Caco-2 (cell line): ENCODE data around the gene HOXA5. TPM values are rescaled to one million over a fixed set of nuclear protein-coding genes. Genes with fewer than 3 reads are reported as not detected.

Source experiments
- BruUV-seq: library from RNA; stranded (reverse); fragments of 400-500 nt; replicated peaks from 2 replicates; lab custom pipeline; 2021; lab: Mats Ljungman, UMichigan
- CTCF ChIA-PET: fragments of 300-600 bp; sonication (Branson Sonifier 250); formaldehyde crosslinking; loops from one replicate; lab custom pipeline; 2022; ENCODE audit warnings: antibody characterized with exemption; lab: Charles Lee
- POLR2A ChIA-PET: fragments of 300-600 bp; sonication (Branson Sonifier 250); formaldehyde crosslinking; loops from one replicate; lab custom pipeline; 2022; ENCODE audit warnings: antibody characterized with exemption; lab: Charles Lee
- DNase-seq, 2 experiments: peaks; one replicate each; pipeline versions ENCODE4 v3.0.0 to v3.0.0-alpha.2; 2020 to 2022
- H3K27me3 ChIP-seq: replicated peaks from 2 replicates; pipeline ENCODE4 v1.6.0; 2011; ENCODE audit warnings: low read length; ENCODE audit not compliant: control insufficient read depth, insufficient read depth
- H3K36me3 ChIP-seq: 2 replicates; pipeline ENCODE4 v1.5.1; 2011; ENCODE audit warnings: low read length; ENCODE audit not compliant: control insufficient read depth, insufficient read depth
- H3K4me1 ChIP-seq: fragments of 250-450 bp; sonication (Bioruptor Pico); 2 replicates; pipeline ENCODE4 v1.5.1; 2020; ENCODE audit warnings: mild to moderate bottlenecking
- H3K4me3 ChIP-seq: 2 replicates; pipeline ENCODE4 v1.5.1; 2011; ENCODE audit warnings: low read depth, mild to moderate bottlenecking, control low read depth, low read length
- H3K9me3 ChIP-seq: fragments of 250-450 bp; sonication (Bioruptor Pico); 2 replicates; pipeline ENCODE4 v1.5.1; 2020; ENCODE audit warnings: mild to moderate bottlenecking, moderate library complexity
- H3K27ac Mint-ChIP-seq: one replicate; pipeline ENCODE4 v1.8.0; 2022; ENCODE audit warnings: mixed read lengths; ENCODE audit not compliant: unreplicated experiment
- H3K27me3 Mint-ChIP-seq: one replicate; pipeline ENCODE4 v1.8.0; 2022; ENCODE audit warnings: mixed read lengths; ENCODE audit not compliant: insufficient read depth, unreplicated experiment
- H3K36me3 Mint-ChIP-seq: one replicate; pipeline ENCODE4 v1.8.0; 2022; ENCODE audit warnings: mild to moderate bottlenecking, mixed read lengths; ENCODE audit not compliant: insufficient read depth, unreplicated experiment
- H3K4me1 Mint-ChIP-seq: one replicate; pipeline ENCODE4 v1.8.0; 2022; ENCODE audit warnings: low read depth, mixed read lengths; ENCODE audit not compliant: unreplicated experiment
- H3K4me3 Mint-ChIP-seq: one replicate; pipeline ENCODE4 v1.8.0; 2022; ENCODE audit warnings: mild to moderate bottlenecking, moderate library complexity, mixed read lengths; ENCODE audit not compliant: unreplicated experiment
- H3K9me3 Mint-ChIP-seq: one replicate; pipeline ENCODE4 v1.8.0; 2022; ENCODE audit warnings: mixed read lengths; ENCODE audit not compliant: unreplicated experiment
- CTCF ChIP-seq, 2 experiments: fragments of 200-600 bp in 1 of 2; IDR thresholded peaks; 1 replicate in 1 of 2; 2 replicates in 1 of 2; pipeline versions ENCODE4 v1.5.1 to v1.8.0; 2011 to 2022; ENCODE audit warnings: antibody characterized with exemption in 1 of 2, control low read depth in 1 of 2, inconsistent platforms in 1 of 2, low read depth in 1 of 2, low read length in 1 of 2, mild to moderate bottlenecking in 1 of 2, moderate library complexity in 1 of 2; ENCODE audit not compliant: insufficient read depth in 1 of 2, severe bottlenecking in 1 of 2, unreplicated experiment in 1 of 2
- intact Hi-C: fragments of 100-400 bp; cut with micrococcal nuclease; formaldehyde crosslinking; loops from one replicate; pipeline ENCODE4 v1.10.0; 2022; ENCODE audit not compliant: unreplicated experiment
- total RNA-seq: library from RNA; stranded (reverse); gene quantifications from 2 replicates; pipeline ENCODE4 v1.2.3, GENCODE V29; 2022

HOXA5 gene
- total RNA-seq, 1 experiment from 2014 or later: 4.9 TPM

GRCh38 chr7:27137640-27138315 is 5.7 kb downstream of the HOXA5 start:
- BruUV-seq: no TSS peak
- H3K4me1 ChIP-seq: peaks cover 23% of the 10 kb centered on the region
- H3K36me3 Mint-ChIP-seq: peaks cover 5% of the 10 kb centered on the region
- H3K4me3 ChIP-seq: no peak overlapping the region
- H3K27ac Mint-ChIP-seq: no peak overlapping the region
- H3K9me3 Mint-ChIP-seq: no peaks in the 10 kb centered on the region
- intact Hi-C loops: no loop called here
- H3K27me3 ChIP-seq: no peaks in the 10 kb centered on the region
- ChIA-PET POLR2A (no interaction called here), CTCF (no interaction called here)
- TF ChIP-seq CTCF (IDR thresholded peaks at IDR 0.05; ENCODE audit: insufficient read depth in 1 of 2, low read depth in 1 of 2, low read length in 1 of 2, severe bottlenecking in 1 of 2, unreplicated experiment in 1 of 2): no peak
- peaks cover 16% of the 10 kb centered on the region for H3K4me1 Mint-ChIP-seq
- no peaks in the 10 kb centered on the region for H3K36me3 ChIP-seq
- no peak overlapping the region for H3K4me3 Mint-ChIP-seq
- no peak for DNase-seq
- H3K9me3 ChIP-seq: no peaks in the 10 kb centered on the region
- H3K27me3 Mint-ChIP-seq: no peaks in the 10 kb centered on the region

- H3K4me1 Mint-ChIP-seq: peaks cover 19% of the 10 kb centered on the region
- H3K9me3 ChIP-seq: no peaks in the 10 kb centered on the region
- H3K27ac Mint-ChIP-seq: no peak overlapping the region
- H3K4me3 ChIP-seq: no peak overlapping the region
- no peaks in the 10 kb centered on the region for H3K9me3 Mint-ChIP-seq
- POLR2A ChIA-PET: no interaction called here
- no peak for TF ChIP-seq CTCF (IDR thresholded peaks at IDR 0.05; ENCODE audit: insufficient read depth in 1 of 2, low read depth in 1 of 2, low read length in 1 of 2, severe bottlenecking in 1 of 2, unreplicated experiment in 1 of 2)
- intact Hi-C loops: no loop called here
- H3K4me1 ChIP-seq: peaks cover 28% of the 10 kb centered on the region
- CTCF ChIA-PET: interaction anchor here (0.7 kb wide), 1 partner anchor 47 kb away, joined by 3 read pairs; no protein-coding TSS in a partner anchor
- H3K4me3 Mint-ChIP-seq: no peak overlapping the region
- no peaks in the 10 kb centered on the region for H3K36me3 Mint-ChIP-seq
- no peaks in the 10 kb centered on the region for H3K27me3 Mint-ChIP-seq
- no peaks in the 10 kb centered on the region for H3K36me3 ChIP-seq
- DNase-seq: no peak
- H3K27me3 ChIP-seq: no peaks in the 10 kb centered on the region
- BruUV-seq: no TSS peak
Observed at GRCh38 chr7:27134392-27134791, 9.1 kb downstream of the HOXA5 start.

- peaks cover 27% of the 10 kb centered on the region for H3K4me1 Mint-ChIP-seq
Observed at GRCh38 chr7:27133409-27134231, 9.9 kb downstream of the HOXA5 start.

More at GRCh38 chr7:27133409-27134231, 9.9 kb downstream of the HOXA5 start:
- intact Hi-C loops: no loop called here
- Mint-ChIP-seq H3K27me3 (no peaks in the 10 kb centered on the region), H3K4me3 (no peak overlapping the region), H3K36me3 (no peaks in the 10 kb centered on the region), H3K27ac (no peak overlapping the region), H3K9me3 (no peaks in the 10 kb centered on the region)
- ChIA-PET POLR2A (no interaction called here), CTCF (interaction anchor here (0.7 to 0.8 kb wide), 2 partner anchors 27 to 48 kb away, joined by 3 read pairs; no protein-coding TSS in a partner anchor)
- no peak for TF ChIP-seq CTCF (IDR thresholded peaks at IDR 0.05; ENCODE audit: insufficient read depth in 1 of 2, low read depth in 1 of 2, low read length in 1 of 2, severe bottlenecking in 1 of 2, unreplicated experiment in 1 of 2)
- H3K9me3 ChIP-seq: no peaks in the 10 kb centered on the region
- no peaks in the 10 kb centered on the region for H3K36me3 ChIP-seq
- H3K4me3 ChIP-seq: no peak overlapping the region
- peak in 1 of 2 experiments; percentile 22 for DNase-seq
- H3K27me3 ChIP-seq: no peaks in the 10 kb centered on the region
- H3K4me1 ChIP-seq: peaks cover 29% of the 10 kb centered on the region
- BruUV-seq: no TSS peak
